ENCODE results near the gene FLNB.

FLNB gene

DNA sequence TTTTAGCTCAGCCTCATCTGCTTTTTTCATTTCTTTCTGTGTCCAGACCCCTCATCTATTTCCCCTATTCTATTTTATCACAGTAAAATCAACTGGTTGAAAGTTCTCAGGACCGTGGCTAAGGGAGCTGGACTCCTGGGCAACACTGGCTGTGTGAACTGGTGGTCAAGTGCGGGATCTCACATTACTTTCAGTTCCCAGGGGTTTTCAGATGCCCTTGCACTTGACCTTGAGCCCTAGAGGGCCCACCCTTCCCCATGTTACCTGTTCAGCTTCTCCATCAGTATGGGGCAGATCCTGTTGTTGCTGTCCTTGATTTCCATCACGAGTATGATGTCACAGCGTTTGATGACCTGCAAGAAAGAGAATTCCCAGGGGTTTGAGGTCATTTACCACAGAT lies 199.7 kb downstream of the FLNB start:
- DNase-seq = no peak

GRCh38 chr3:58209933-58210332 lies 201.7 kb downstream of the FLNB start:
- DNase-seq = no peak

DNA sequence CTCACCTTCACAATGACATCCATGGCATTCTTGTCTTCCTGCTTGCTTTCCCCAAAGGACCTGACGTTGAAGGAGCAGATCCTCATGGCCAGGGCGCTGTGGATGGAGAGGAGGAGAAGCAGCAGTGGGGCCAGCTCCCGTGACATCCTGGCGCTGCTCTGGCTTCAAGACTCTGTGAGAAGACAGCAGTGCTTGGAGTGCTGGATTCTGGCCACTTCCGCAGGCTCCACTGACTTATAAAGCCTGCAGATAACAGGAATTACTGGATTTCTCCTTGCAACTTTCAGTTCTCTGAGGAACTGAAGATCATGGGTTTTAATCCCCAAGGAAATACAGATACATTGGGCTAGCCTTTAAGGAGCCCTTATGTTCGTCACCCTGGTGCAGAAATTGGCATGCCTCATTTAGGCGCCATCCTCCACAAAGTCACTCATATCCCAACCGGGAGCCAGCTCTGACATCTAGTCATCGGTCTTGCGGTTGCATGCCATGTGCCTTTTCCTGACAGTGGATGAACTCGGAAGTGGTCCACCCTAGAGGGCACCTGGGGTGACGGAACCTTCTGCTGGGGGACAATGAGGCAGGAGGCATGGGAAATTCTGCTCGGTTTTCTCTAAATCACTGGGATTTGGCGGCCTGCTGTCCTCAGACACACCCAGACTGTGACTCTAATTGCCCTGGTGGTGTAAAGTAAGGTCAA lies 202.7 kb downstream of the FLNB start, which contains the start of gene DNASE1L3:
Gene DNASE1L3, minus strand, starts transcription at position 212 of the 700 bp plus-strand sequence. Its CDS starts 66 bp downstream, at position 146.
- DNase-seq = no peak

GRCh38 chr3:58214484-58215316 lies 206.5 kb downstream of the FLNB start:
- peak; percentile 72 to 89 (median 88) for DNase-seq

- no peak for DNase-seq
Observed at GRCh38 chr3:58215317-58216025, 207.2 kb downstream of the FLNB start.

DNA sequence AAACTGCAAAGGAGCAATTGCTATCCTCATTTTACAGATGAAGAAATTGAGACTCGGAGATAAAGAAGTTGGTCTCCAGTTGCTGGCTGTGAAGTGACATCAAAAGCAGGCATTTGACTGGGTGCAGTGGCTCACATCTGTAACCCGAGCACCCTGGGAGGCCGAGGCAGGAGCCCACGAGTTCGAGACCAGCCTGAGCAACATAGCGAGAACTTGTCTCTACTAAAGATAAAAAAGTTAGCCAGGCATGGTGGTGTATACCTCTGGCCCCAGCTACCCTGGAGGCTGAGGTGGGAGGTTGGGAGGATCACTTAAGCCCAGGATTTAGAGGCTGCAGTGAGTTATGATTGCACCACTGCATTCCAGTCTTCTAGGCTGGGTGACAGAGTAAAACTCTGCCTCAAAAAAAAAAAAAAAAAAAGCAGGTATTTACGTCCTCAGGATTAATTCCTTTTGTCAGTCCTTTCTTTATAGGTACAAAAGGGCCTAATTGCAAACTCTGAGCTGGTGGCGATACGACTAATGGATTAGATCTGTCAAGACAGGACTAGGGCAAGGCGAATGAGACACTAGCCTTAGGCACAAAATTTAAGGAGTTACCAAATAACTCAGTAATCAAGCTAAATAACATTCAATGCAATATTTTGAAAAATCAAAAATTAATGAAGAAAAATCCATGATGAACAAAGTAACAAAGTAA lies 208.4 kb downstream of the FLNB start:
- DNase-seq = no peak

- peak; percentile 95 to 99 (median 96) for DNase-seq
Observed at GRCh38 chr3:58217209-58217811, 209.1 kb downstream of the FLNB start.

DNA sequence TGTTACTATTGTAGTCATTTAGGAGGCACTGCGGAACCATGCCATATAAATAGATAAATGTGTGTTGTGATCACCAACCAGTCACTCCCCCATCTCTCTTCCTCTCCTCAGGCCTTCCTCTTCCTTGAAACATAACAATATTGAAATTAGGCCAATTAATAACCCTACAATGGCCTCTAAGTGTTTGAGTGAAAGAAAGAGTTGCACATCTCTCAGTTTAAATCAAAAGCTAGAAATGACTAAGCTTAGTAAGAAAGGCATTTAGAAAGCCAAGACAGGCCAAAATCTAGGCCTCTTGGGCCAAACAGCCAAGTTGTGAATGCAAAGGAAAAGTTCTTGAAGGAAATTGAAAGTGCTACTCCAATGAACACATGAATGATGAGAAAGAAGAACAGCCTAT lies 210.7 kb downstream of the FLNB start:
- DNase-seq = no peak

Data from suppressor macrophage (primary cell).